Stimulated activated CD8-positive, alpha-beta memory T cell treated with anti-CD3 and anti-CD28 coated beads, Interleukin-15, amount 100 ng/mL, for 1 hour (primary cell): ENCODE results near the gene AP1AR.

Experiments
- DNase-seq: peaks from one replicate; pipeline ENCODE4 v3.0.0-alpha.2; 2020; ENCODE audit warnings: low read depth

The AP1AR gene

GRCh38 chr4:112222219-112222955 is 9.2 kb upstream of the AP1AR start:
- DNase-seq: no peak

GRCh38 chr4:112225157-112225556 is 6.4 kb upstream of the AP1AR start:
- no peak for DNase-seq

- peak; percentile 88 for DNase-seq
Observed at GRCh38 chr4:112230879-112231778, 458 bp upstream of the AP1AR start.

- peak; percentile 30 for DNase-seq
Observed at GRCh38 chr4:112234952-112235609, 3.5 kb downstream of the AP1AR start.

- no peak for DNase-seq
Observed at GRCh38 chr4:112236040-112236439, 4.5 kb downstream of the AP1AR start.

GRCh38 chr4:112238833-112239232 is 7.2 kb downstream of the AP1AR start:
- DNase-seq: no peak

GRCh38 chr4:112245383-112245782 is 13.8 kb downstream of the AP1AR start:
- DNase-seq: no peak

GRCh38 chr4:112247021-112247420 is 15.4 kb downstream of the AP1AR start:
- no peak for DNase-seq

- DNase-seq: no peak
Observed at GRCh38 chr4:112251019-112251643, 19.5 kb downstream of the AP1AR start.

GRCh38 chr4:112252234-112252633 is 20.6 kb downstream of the AP1AR start:
- no peak for DNase-seq

- DNase-seq: no peak
Observed at GRCh38 chr4:112253382-112254000, 21.9 kb downstream of the AP1AR start.

GRCh38 chr4:112257098-112257497 is 25.5 kb downstream of the AP1AR start:
- no peak for DNase-seq

- no peak for DNase-seq
Observed at GRCh38 chr4:112266823-112267222, 35.2 kb downstream of the AP1AR start.

GRCh38 chr4:112270051-112270450 is 38.5 kb downstream of the AP1AR start:
- DNase-seq: no peak

GRCh38 chr4:112270640-112271421 is 39.2 kb downstream of the AP1AR start:
- DNase-seq: no peak

- DNase-seq: no peak
Observed at GRCh38 chr4:112272292-112272691, 40.7 kb downstream of the AP1AR start.

- no peak for DNase-seq
Observed at GRCh38 chr4:112274959-112275358, 43.4 kb downstream of the AP1AR start.

- DNase-seq: no peak
Observed at GRCh38 chr4:112276113-112276512, 44.5 kb downstream of the AP1AR start.

- no peak for DNase-seq
Observed at GRCh38 chr4:112277220-112277619, 45.6 kb downstream of the AP1AR start.

- DNase-seq: no peak
Observed at GRCh38 chr4:112277705-112278448, 46.3 kb downstream of the AP1AR start.
